SK-N-SH treated with all-trans-retinoic acid at 6 μM for 48 hours (cell line): Measurements from ENCODE around the gene SCARF2.

Experiments
- ESRRG ChIP-seq: fragments of 250-450 bp; sonication (Bioruptor Pico); IDR thresholded peaks from 2 replicates; pipeline ENCODE4 v1.6.1; 2021; ENCODE audit warnings: mild to moderate bottlenecking
- GLIS3 ChIP-seq: fragments of 250-450 bp; sonication (Bioruptor Pico); IDR thresholded peaks from 2 replicates; pipeline ENCODE4 v1.5.0; 2020; ENCODE audit warnings: mild to moderate bottlenecking, moderate library complexity
- PATZ1 ChIP-seq: fragments of 250-450 bp; sonication (Bioruptor Pico); IDR thresholded peaks from 2 replicates; pipeline ENCODE4 v1.8.0; 2020; ENCODE audit warnings: mild to moderate bottlenecking, moderate library complexity, borderline replicate concordance
- PPARA ChIP-seq: fragments of 250-450 bp; sonication (Bioruptor Pico); IDR thresholded peaks from 2 replicates; pipeline ENCODE4 v1.5.0; 2020; ENCODE audit warnings: mild to moderate bottlenecking, borderline replicate concordance
- RARB ChIP-seq: fragments of 250-450 bp; sonication (Bioruptor Pico); IDR thresholded peaks from 2 replicates; pipeline ENCODE4 v1.8.0; 2021; ENCODE audit warnings: mild to moderate bottlenecking, moderate library complexity
- SNAI2 ChIP-seq: fragments of 250-450 bp; sonication (Bioruptor Pico); IDR thresholded peaks from 2 replicates; pipeline ENCODE4 v1.5.0; 2020; ENCODE audit warnings: mild to moderate bottlenecking, moderate library complexity
- TSHZ2 ChIP-seq: fragments of 250-450 bp; sonication (Bioruptor Pico); IDR thresholded peaks from 2 replicates; pipeline ENCODE4 v1.5.0; 2020; ENCODE audit warnings: mild to moderate bottlenecking, moderate library complexity
- ZC3H10 ChIP-seq: fragments of 250-450 bp; sonication (Bioruptor Pico); IDR thresholded peaks from 2 replicates; pipeline ENCODE4 v1.5.1; 2021; ENCODE audit warnings: mild to moderate bottlenecking, moderate library complexity
- ZNF565 ChIP-seq: fragments of 450-650 bp; formaldehyde crosslinking; conservative IDR thresholded peaks from 2 replicates; pipeline ENCODE4 v1.5.0; 2020; ENCODE audit warnings: low read depth, mild to moderate bottlenecking, moderate library complexity
- TF ChIP-seq, protein P1 (sequence below): fragments of 250-450 bp; sonication (Bioruptor Pico); IDR thresholded peaks from 2 replicates; pipeline ENCODE4 v1.8.0; 2021; ENCODE audit warnings: low read depth, mild to moderate bottlenecking, moderate library complexity, borderline replicate concordance

DNA sequence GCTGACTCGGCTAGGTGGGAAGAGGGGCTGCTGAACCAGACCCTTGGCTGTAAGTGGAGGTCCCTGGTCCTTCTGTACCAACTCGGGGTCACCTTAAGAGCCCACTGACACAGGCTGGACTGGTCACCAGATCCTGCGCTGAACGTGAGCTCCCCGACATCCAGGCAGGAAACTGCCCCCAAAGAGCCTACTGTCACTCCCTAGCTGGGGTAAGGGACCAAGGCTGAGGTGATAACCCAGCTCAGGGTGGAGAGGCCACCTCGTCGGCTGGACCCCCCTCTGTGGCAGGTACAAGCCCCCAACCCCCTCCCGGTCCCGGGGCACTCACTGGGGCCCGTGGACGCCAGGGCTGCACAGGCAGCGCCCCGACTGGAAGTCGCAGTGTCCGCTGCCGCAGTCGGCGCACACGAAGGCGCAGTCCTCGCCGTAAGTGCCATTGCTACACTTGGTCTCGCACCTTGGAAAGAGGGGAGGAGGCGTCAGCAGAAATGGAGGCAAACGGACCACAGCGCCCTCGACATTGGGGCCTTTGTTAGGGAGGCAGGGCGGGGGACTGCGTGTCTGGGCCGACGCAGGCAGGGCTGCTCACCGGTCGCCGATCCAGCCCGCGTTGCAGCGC lies 7.4 kb downstream of the SCARF2 start:
- TF ChIP-seq PATZ1 (CRISPR knock-in tag): no peak
- TF ChIP-seq ESRRG (CRISPR knock-in tag): no peak
- no peak for TF ChIP-seq GLIS3
- TF ChIP-seq PPARA (CRISPR knock-in tag): no peak
- no peak for TF ChIP-seq RARB (CRISPR knock-in tag)
- TF ChIP-seq ZC3H10: no peak
- no peak for TF ChIP-seq TSHZ2
- no peak for TF ChIP-seq SNAI2 (CRISPR knock-in tag)
- TF ChIP-seq ZNF565 (CRISPR knock-in tag): no peak
- TF ChIP-seq, protein P1, sequence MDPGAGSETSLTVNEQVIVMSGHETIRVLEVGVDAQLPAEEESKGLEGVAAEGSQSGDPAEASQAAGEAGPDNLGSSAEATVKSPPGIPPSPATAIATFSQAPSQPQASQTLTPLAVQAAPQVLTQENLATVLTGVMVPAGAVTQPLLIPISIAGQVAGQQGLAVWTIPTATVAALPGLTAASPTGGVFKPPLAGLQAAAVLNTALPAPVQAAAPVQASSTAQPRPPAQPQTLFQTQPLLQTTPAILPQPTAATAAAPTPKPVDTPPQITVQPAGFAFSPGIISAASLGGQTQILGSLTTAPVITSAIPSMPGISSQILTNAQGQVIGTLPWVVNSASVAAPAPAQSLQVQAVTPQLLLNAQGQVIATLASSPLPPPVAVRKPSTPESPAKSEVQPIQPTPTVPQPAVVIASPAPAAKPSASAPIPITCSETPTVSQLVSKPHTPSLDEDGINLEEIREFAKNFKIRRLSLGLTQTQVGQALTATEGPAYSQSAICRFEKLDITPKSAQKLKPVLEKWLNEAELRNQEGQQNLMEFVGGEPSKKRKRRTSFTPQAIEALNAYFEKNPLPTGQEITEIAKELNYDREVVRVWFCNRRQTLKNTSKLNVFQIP (CRISPR knock-in tag): no peak
